ENCODE data around the gene GNS.
A peak's percentile ranks its signal among the peaks of the same experiment; 100 is the strongest.

Gene GNS

DNA sequence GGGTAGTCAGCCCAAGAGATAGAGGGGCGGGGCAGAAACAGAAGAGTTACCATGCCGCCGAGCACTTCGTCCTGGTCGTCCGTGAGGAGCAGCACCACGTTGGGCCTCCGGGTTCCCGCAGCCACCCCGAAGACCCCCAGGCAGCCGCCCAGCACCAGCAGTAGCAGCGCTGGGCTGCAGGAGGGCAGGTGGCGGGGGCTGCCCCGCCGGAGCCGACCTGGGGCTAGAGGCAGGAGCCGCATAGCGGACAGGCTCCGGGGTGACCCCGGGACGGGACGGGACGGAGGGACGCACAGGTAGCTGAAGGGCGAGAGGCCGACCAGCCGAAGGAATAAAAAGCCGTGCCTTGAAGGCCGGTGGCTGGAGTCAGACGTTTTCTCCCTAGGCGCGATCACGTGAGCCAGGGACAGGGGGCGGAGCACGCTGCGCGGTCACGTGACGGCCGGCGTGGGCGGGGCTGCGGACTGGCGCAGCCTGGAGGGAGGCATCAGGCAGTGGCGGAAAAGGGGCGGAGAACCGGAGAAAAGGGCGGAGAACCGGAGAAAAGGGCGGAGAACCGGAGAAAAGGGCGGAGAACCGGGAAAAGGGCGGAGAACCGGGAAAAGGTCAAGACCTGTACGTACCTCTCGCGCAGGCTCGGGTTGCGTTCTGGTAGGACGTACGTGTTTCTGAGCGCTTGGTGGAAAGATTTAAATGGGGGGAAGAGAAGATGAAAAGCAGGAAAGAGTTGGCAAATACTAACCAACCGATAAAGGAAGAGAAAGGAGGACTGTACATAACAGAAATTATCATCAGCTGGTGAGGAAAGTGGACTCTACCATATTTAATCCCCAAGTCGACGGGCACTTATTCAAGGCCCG, at the start of gene GNS:
TSS of gene GNS (minus strand) at position 372 of the 860 bp plus-strand sequence. CDS start at position 242, 130 bp downstream.
- peak; percentile 91 to 96 (median 91) for DNase-seq (ENCODE audit: low read depth in 2 of 3, low spot score in 2 of 3)

DNA sequence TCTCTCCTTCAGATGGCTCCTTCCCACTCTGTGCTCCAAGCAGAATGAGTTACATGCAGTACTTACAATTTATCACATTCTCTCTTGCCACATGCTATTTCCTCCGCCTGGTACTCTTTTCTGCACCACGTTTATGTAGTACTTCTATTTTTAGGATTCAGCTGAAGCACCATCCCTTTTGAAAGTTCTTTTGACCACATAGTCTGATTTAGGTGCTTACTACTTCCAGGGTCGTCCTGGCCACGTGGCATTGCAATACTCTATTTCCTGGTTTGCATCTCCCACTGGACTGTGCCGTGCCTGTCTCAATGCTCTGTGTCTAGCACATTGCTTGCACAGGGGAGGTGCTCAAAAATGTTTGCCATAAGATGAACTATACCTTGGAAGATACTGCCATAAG, 48.9 kb upstream of the GNS start:
- no peak for DNase-seq (ENCODE audit: low read depth in 2 of 3, low spot score in 2 of 3)

DNA sequence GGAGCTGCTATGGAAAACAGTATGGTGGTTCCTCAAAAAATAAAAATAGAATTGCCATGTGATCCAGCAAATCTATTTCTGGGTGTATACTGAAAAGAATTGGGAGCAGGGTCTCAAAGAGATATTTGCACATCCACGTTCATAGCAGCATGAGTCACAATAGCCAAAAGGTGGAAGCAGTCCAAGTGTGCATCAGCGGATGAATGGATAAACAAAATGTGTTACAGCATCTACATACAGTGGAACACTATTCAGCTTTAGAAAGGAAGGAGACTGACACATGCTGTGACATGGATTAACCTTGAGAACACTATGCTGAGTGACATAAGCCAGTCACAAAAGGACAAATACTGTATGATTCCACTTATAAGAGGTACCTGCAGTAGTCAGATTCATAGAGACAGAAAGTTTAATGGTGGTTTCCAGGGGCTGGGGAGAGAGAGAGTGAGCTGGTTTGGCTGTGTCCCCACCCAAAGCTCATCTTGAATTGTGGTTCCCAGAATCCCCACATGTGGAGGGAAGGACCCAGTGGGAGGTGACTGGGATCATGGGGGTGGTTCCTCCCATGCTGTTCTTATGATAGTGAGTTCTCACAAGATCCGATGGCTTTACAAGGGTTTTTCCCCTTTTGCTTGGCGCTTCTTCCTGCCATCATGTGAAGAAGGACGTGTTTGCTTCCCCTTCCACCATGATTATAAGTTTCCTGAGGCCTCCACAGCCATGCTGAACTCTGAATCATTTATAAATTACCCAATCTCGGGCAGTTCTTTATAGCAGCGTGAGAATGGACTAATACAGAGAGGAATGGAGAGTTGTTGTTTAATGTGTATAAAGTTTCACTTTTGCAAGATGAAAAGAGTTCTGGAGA, 47.6 kb upstream of the GNS start:
- DNase-seq (ENCODE audit: low read depth in 2 of 3, low spot score in 2 of 3): no peak

DNA sequence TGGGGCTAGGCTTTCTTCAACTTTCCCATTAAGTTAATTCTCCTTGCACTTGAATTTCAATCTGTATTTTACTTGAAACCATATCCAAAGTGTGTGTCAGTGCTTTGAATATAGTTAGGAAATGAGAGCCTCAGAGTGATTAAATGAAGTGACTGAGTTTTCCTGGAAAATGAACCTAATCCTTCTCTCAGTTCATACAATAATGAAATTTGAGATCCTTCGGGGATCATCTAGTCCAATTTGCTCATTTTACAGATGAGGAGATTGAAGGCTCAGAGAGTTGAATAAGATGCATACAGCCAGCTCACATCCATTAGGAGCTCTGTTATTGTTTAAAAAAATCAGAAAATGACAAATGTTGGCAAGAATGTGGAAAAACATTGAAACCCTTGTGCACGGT, 47.0 kb upstream of the GNS start:
- no peak for DNase-seq (ENCODE audit: low read depth in 2 of 3, low spot score in 2 of 3)

DNA sequence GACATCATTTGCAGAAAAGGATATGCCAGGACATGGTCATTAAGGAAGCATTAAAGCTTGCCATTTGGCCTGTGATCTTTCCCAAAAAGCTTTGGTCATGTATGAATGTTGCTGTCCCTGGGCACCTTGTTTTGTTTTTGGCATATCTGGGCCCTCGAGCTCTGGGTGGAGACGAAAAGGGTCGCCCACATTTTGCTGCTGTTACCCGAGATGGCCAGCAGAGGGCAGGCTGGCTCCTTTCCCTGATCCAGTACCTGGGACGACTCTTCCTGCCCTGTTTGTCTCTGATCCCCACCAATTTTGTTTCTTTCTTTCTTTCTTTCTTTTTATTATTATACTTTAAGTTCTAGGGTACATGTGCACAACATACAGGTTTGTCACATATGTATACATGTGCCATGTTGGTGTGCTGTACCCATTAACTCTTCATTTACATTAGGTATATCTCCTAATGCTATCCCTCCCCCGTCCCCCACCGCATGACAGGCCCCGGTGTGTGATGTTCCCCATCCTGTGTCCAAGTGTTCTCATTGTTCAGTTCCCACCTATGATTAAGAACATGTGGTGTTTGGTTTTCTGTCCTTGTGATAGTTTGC, 43.1 kb upstream of the GNS start:
- peak in 2 of 3 experiments; percentile 41 for DNase-seq (ENCODE audit: low read depth in 2 of 3, low spot score in 2 of 3)

DNA sequence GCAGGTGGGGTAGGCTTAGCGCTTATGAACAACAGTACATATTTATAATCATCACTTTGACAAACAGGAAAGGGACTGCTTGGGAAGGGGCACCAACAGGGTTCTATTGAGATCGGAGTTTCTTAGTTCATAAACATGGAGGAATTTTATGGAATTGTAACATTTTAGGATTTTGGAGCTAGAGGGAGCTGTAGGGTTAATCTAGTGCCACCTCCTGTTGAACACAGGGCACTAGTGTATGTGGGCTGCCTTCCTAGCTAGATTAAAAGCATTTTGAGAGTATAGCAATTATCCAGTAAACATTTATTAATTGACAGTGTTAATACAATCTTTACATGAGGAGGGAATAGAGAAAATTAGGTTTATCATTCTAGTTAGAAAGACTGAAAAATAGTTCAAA, 42.2 kb upstream of the GNS start:
- no peak for DNase-seq (ENCODE audit: low read depth in 2 of 3, low spot score in 2 of 3)

DNA sequence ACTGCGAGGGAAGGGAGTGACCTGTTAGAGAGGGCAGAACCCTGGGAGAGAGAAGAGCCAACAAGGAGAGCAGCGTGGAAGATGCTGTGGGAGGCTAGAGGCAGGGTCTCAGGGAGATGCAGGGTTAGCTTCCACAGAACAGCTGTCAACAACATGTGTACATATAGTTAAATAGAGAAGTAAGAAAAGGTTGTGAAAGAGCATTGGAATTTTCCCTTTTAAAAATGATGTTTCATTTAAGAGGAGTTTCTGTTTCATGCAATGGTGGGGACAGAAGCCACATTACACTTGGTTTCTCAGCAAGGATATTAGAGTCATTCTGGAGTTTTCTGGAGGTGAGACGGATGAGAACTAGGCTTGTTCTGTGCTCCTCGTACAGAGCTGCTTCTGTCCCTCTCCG, 41.4 kb upstream of the GNS start:
- no peak for DNase-seq (ENCODE audit: low read depth in 2 of 3, low spot score in 2 of 3)

DNA sequence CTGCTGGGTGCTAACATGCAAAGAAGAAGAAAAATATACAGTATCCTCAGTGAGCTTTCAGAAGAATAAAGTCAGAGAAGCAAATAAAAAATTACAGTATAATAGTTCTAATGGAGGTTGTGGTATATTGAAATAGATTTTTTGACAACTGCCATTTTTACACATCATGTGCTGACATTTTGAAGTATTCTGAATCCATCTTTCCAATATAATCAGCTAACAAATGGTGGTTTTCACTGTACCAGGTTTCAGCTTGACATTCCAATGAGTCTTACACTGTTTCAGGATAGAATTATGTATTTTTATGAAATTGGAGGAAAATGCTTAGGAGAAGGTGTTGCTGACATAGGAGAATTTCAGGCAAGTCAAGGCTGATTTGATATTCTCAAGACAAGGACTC, 39.0 kb upstream of the GNS start:
- no peak for DNase-seq (ENCODE audit: low read depth in 2 of 3, low spot score in 2 of 3)

DNA sequence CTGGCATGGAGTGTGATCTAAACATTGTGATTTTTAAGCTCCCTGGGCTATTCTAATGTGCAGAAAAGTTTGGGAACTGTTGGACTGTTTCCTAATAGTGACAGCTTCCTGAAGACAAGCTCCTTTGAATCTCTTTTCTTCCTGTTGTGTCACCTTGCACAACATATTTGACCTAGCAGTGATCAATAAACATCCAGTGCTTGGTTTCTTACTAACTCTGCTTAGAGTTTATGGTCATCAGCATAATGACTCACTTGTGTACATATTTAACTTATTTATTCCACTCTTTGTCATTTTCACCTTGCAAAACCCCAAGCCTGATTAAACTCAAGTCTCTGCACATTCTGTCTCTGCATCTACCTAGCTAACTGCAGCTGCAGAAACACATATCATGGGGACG, 38.0 kb upstream of the GNS start:
- no peak for DNase-seq (ENCODE audit: low read depth in 2 of 3, low spot score in 2 of 3)

DNA sequence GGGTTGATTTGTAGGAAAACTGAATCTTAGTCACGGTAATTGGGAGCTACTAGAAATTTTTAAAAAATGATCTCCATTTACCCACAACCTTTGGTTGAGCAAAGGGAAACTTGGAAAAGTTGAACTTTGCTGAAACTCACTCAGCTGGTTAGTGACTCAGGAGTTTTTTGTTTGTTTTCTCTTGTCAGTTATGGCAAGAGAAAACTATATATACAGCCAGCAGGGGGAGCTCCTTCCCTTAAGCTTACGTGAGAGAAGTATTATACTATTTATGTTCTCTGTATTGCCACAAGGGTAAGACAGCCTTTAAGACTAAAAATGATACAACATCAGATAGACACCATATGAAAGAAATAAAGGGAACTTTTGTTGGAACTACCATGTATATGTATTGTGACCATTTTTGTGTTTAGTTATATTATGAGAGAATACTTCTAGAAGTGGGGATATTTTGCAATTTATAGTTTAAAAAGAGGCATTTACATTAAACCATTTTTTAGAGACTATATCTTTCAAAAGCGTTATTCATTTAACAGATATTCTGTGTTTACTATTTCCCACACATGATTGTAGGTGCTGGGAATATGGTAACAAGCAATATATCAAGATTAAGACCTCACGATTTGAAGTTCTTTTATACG, 37.1 kb upstream of the GNS start:
- peak in 1 of 3 experiments; percentile 28 for DNase-seq (ENCODE audit: low read depth in 2 of 3, low spot score in 2 of 3)

DNA sequence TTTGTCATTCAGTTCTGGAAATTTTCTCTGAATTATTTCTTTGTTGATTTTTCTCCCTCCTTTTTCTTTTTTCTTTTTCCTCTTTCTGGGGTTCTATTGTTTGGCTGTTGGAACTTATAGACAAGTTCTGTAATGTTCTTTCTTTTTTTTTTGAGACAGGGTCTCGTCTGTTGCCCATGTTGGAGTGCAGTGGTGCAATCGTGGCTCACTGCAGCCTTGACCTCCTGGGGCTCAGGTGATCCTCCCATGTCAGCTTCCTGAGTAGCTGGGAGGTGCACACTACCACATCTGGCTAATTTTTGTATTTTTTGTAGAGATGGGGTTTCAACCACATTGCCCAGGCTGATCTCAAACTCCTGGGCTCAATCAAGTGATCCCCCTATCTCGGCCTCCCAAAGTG, 35.1 kb upstream of the GNS start:
- no peak for DNase-seq (ENCODE audit: low read depth in 2 of 3, low spot score in 2 of 3)

DNA sequence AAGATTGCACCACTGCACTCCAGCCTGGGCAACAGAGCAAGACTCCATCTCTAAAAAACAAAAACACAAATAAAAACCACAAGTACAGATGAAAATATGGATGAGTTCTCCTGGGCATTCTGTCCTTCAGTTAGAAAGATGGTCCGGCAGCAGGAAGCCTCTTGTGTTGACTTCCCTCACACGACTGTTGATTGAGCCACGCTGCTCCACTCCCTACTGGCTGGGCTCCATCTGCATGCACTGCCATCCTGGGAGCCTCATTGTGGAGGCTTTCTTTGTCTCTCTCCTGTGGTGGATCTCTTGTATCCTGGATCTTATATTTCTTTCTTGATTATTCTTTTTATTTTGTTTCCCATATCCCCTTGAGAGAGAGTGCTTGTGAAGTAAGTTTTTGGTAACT, 34.4 kb upstream of the GNS start:
- no peak for DNase-seq (ENCODE audit: low read depth in 2 of 3, low spot score in 2 of 3)

DNA sequence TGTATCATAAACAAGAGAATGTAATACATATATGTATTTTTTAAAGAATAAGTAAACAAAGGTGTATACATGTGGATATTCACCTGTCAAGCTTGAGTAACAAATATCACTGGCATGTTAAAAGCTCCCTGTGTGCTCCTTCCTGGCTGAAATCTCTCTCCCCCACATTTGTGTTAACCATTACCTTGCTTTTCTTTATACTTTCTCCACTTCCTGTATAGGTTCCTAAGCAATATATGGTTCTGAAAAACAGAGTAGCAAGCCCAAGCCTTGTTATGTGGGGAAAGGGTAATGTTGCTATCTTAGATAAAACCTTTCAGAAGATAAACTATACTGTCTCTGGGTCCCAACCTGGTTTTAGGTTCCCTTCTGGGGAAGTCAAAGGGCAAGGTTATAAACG, 32.9 kb upstream of the GNS start:
- DNase-seq (ENCODE audit: low read depth in 2 of 3, low spot score in 2 of 3): no peak

DNA sequence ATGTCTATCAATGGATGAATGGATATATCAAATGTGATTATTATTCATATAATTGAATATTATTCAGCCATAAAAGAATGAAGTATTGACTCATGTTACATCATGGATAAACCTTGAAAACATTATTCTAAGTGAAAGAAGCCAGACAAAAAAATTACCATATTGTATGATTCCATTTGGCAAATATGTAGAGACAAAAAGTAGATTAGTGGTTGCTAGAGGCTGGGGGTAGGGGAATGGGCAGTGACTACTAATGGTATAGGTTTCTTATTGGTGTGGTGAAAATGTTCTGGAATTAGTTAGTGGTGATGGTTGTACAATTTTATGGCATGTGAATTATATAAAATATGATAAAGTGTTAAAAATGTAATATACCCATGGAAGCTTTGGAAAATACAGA, 31.8 kb upstream of the GNS start:
- DNase-seq (ENCODE audit: low read depth in 2 of 3, low spot score in 2 of 3): no peak

DNA sequence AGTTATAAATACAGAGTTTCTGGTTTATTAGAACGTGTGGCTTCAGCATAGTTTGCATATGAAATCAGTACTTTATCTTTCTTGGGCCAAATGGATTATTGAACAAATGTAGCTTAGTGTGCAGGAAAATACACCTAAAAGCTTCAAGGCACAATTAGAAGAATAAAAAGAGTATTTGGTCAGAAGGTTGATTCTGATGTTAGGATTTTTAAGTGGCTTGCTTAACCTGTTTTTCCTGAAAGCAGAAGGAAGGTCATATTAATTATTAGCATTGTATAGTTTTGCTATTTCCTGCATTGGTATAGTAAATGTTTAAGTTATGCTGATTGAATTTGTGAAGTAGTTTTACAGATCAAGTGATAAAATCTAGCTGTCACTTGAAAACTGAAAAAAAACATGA, 31.0 kb upstream of the GNS start:
- no peak for DNase-seq (ENCODE audit: low read depth in 2 of 3, low spot score in 2 of 3)

DNA sequence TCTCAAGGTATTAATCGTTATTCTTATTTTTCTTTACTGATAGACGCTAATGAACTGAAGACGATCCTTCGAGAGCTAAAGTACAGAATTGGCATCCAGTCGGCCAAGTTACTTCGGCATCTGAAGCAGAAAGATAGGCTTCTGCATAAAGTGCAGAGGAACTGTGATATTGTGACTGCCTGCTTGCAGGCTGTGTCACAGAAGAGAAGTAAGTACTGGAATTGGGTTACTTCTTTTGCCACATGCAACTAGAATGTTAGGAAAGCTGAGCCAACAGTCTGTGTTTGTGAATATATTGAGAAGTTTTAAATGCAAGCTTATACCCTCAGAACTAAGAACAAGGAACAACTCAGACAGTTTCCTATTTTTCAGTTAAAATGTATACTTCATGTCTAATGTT, 26.6 kb upstream of the GNS start:
- DNase-seq (ENCODE audit: low read depth in 2 of 3, low spot score in 2 of 3): no peak

DNA sequence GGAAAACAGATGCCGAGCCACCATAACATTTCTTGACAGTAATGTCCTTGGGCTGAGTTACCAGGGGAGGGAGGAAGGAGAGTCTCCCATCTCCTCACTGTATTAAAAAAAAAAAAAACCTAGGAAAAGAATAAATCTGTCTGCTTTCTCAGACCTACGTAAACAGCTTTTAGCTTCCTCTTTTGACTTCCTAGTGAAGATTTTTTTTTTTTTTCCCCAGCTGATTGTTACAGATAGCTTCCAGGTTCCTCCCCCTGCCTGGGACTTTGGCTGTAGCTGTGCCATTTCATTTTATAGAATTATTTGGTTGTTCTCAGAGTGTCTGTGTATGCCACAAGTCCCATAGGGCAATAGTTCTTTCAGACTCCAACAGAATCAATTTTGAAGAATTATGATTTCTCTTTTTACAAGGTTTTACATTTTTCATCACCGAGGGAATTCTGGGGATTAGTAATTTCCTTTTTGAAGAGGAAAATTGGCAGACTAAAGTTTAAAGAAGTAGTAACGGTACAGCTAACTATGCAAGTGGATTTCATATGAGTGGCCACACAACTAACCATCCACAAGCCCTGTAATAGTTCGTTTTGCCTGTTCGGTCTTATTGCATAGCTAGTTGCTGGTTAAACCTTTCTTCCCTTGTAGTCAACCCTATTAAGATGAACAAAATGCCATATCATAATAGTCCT, 23.1 kb upstream of the GNS start:
- no peak for DNase-seq (ENCODE audit: low read depth in 2 of 3, low spot score in 2 of 3)

DNA sequence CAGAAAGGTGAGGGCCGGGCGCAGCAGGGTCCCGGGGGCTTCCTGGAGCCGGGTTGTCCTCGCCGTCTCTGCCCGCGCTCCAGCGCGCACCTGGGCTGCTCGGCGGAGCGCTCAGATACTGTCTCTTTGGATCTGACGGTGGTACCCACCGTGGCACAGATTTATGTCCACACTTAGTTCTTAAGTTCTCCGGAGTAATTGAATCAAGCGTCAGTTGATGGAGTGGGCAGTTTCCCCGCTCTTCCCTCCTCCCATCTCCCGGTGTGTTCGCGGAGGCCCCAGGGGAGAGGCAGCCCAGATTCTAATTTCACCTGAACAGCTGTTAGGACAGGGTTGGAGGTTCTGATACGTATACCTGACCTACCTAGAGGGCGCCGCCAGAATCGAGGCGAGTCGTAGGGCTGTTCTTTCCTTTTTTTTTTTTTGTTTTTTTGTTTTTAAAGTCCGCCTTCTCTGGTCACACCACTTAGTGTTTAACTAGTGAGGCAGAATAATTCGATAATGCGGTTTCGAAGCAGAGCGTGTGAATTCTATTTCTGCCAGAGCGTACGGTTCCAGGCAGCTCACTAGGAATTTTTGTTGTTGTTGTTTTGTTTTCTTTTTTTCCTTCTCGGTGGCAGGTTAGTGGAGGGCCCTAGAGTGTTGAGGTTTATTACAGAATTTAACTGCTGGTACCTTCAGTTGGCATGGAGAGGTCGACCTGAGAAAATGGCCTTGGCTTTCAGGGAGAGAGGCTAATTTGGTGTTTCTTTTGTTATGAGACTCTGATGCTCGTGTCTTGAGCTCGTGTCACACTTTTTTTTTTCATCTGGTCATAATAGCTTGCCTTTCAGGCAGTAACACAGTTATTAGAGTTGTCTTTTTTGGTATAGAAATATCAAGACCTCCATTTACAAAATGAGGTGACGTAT, 22.3 kb upstream of the GNS start:
- no peak for DNase-seq (ENCODE audit: low read depth in 2 of 3, low spot score in 2 of 3)

DNA sequence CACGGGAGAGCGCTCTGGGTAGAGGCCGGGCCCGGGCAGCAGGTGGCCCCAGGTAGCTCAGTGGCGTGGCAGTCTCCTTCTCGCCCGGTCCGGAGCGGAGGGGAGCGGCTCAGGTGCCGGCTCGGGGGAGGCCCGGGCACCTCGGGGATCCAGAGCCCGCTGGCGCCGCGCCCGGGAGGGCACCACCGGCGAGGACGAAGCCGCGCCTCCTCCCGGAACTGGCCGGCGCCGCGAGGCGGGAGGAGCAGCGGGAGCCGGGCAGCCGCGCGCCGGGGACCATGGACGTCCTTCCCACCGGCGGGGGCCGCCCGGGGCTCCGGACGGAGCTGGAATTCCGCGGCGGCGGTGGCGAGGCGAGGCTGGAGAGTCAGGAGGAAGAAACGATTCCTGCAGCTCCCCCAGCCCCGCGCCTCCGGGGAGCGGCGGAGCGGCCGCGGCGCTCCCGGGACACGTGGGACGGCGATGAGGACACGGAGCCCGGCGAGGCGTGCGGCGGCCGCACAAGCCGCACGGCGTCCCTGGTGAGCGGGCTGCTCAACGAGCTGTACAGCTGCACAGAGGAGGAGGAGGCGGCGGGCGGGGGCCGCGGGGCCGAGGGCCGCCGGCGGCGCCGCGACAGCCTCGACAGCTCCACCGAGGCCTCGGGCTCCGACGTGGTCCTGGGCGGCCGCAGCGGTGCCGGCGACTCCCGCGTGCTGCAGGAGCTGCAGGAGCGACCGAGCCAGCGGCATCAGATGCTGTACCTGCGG, 21.5 kb upstream of the GNS start:
- DNase-seq (ENCODE audit: low read depth in 2 of 3, low spot score in 2 of 3): no peak

Measured in activated CD8-positive, alpha-beta memory T cell treated with anti-CD3 and anti-CD28 coated beads for 48 hours (primary cell).